ENCODE data around the gene DOCK7. TPM values are rescaled to one million over a fixed set of nuclear protein-coding genes. Genes with fewer than 3 reads are reported as not detected.

Gene DOCK7
- total and polyA plus RNA-seq, 2 of the 13 experiments (the other 11 are each of a cell fraction or from before 2014, with no cell fraction given), result 45.7 to 67.2 TPM

DNA sequence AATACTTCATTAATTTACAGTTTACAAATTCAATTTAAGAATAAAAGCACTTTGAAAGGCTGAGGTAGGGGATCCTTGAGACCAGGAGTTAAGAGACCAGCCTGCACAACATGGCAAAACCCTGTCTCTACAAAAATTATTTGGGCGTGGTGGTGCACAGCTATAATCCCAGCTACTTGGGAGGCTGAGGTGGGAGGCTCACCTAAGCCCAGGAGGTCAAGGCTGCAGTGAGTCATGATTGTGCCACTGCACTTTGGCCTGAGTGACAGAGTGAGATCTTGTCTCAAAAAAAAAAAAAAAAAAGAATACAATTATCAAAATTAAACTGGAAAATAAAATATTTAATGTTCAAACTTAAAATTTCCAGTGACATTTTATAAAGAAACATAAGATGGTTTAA, 179.2 kb downstream of the DOCK7 start (continued):
- TF ChIP-seq ZNF460 (CRISPR knock-in tag; IDR thresholded peaks at IDR 0.05; ENCODE audit: borderline replicate concordance) (peak; percentile 77), JUND (CRISPR knock-in tag; IDR thresholded peaks at IDR 0.05) (peak; percentile 54; the same call in 1 of the 2 replicates), NR2F1 (CRISPR knock-in tag; IDR thresholded peaks at IDR 0.05) (peak in 1 of 2 experiments; percentile 54; a peak in 1 of 4 replicates), POGZ (CRISPR knock-in tag; IDR thresholded peaks at IDR 0.05) (peak; percentile 70), RXRB (CRISPR knock-in tag; IDR thresholded peaks at IDR 0.05; ENCODE audit: borderline replicate concordance) (peak; percentile 54)

DNA sequence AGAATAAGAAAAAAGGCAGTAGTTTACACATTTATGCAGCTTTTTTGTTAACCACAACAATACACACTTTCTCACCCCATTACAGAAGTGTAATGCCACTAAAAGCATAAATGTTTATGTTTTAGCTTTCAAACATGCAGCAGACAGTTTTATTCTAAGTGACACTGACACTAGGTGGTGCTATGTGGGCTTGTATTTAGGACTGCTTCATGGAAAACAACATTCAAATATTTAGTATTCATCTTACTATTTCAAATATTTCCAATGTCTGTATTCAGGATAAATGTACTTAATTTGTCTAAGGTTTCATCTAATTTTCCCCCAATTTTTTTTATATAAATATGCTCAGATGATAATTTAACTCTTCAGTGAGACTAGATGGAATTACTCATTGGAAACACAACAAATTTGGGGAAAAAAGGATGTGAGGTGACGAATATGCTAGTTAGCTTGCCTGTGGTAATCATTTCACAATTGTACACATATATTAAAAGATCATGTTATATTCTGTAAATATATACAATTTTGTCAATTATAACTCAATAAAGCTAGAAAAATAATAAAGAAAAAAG, 179.9 kb downstream of the DOCK7 start:
- no peaks in the 10 kb centered on the region for H3K79me2 ChIP-seq (ENCODE audit: insufficient read depth, low read length)
- CTCF ChIA-PET (ENCODE audit: low intra/inter-chr PET ratio, low total read pairs), result interaction anchor here (1.0 to 1.6 kb wide), 3 partner anchors 23 to 238 kb away, joined by 3 to 16 read pairs (median 3); no protein-coding TSS in a partner anchor
- H3K4me1 ChIP-seq (ENCODE audit: insufficient read depth, low read length), result peaks cover 8% of the 10 kb centered on the region; the same call in 1 of the 2 replicates
- peaks cover 9 to 45% of the 10 kb centered on the region in 2 experiments; a peak in 4 of 5 replicates for H3K36me3 ChIP-seq (replicated peaks in 1 of 2; ENCODE audit: control insufficient read depth in 1 of 2, insufficient read depth in 2 of 2, low read length in 2 of 2)
- POLR2A ChIA-PET, result no interaction called here
- no peaks in the 10 kb centered on the region for H3K27me3 ChIP-seq (ENCODE audit: control insufficient read depth in 1 of 2, insufficient read depth in 2 of 2, low read length in 2 of 2)
- WGBS (ENCODE audit: low lambda C conversion rate), result 92% methylated on average over 1 of the region's 1 CpG
- no peak overlapping the region for H3K27ac ChIP-seq (ENCODE audit: extremely low read length, insufficient read depth, low read length)
- H3K9me3 ChIP-seq (ENCODE audit: low read length), result no peaks in the 10 kb centered on the region
- H3K4me3 ChIP-seq (replicated peaks in 1 of 3; ENCODE audit: insufficient read depth in 1 of 3, low read depth in 2 of 3, low read length in 3 of 3), result no peak overlapping the region
- H3K9ac ChIP-seq (ENCODE audit: insufficient read depth, low read depth, low read length), result no peak overlapping the region
- FAIRE-seq (no peak), ATAC-seq (no peak), DNase-seq (ENCODE audit: low spot score) (peak; percentile 48)
- in situ Hi-C loops (cut with HindIII; ENCODE audit: extremely low pct_ligation_motif_present, low pct_unique_long_range_greater_than_20kb), result no loop called here
- TF ChIP-seq RAD21 (CRISPR knock-in tag; IDR thresholded peaks at IDR 0.05), result peak; percentile 54
- no peak for TF ChIP-seq ZNF274 (CRISPR knock-in tag; IDR thresholded peaks at IDR 0.05)
- TF ChIP-seq, protein P1, sequence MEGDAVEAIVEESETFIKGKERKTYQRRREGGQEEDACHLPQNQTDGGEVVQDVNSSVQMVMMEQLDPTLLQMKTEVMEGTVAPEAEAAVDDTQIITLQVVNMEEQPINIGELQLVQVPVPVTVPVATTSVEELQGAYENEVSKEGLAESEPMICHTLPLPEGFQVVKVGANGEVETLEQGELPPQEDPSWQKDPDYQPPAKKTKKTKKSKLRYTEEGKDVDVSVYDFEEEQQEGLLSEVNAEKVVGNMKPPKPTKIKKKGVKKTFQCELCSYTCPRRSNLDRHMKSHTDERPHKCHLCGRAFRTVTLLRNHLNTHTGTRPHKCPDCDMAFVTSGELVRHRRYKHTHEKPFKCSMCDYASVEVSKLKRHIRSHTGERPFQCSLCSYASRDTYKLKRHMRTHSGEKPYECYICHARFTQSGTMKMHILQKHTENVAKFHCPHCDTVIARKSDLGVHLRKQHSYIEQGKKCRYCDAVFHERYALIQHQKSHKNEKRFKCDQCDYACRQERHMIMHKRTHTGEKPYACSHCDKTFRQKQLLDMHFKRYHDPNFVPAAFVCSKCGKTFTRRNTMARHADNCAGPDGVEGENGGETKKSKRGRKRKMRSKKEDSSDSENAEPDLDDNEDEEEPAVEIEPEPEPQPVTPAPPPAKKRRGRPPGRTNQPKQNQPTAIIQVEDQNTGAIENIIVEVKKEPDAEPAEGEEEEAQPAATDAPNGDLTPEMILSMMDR (CRISPR knock-in tag; IDR thresholded peaks at IDR 0.05), result peak; percentile 69
- TF ChIP-seq SMC3 (IDR thresholded peaks at IDR 0.05; ENCODE audit: low read length), result peak; percentile 41; the same call in 1 of the 2 replicates
- peak; percentile 77 for TF ChIP-seq STAG1 (CRISPR knock-in tag; IDR thresholded peaks at IDR 0.05)
- TF ChIP-seq CREB1 (IDR thresholded peaks at IDR 0.05), result no peak
- peak; percentile 33; the same call in 1 of the 2 replicates for TF ChIP-seq CREB1 (CRISPR knock-in tag; IDR thresholded peaks at IDR 0.05)
- H2AFZ ChIP-seq (ENCODE audit: low read length), result no peak overlapping the region
- no peaks in the 10 kb centered on the region for H4K20me1 ChIP-seq (ENCODE audit: insufficient read depth, low read length)
- H3K4me2 ChIP-seq (ENCODE audit: low read depth, low read length), result no peak overlapping the region
- intact Hi-C loops (cut with micrococcal nuclease; ENCODE audit: unreplicated experiment), result loop anchor here (1.0 kb wide), 1 partner anchor 238 kb away; no protein-coding TSS in a partner anchor
- BruUV-seq (replicated peaks), result no TSS peak

All from HepG2 (cell line).